Activated naive CD8-positive, alpha-beta T cell treated with anti-CD3 and anti-CD28 coated beads, Interleukin-2, amount 10 ng/mL, durations not matched to agents 7 days and 5 days (primary cell): ENCODE data around the gene GIGYF1. TPM values are rescaled to one million over a fixed set of nuclear protein-coding genes. Genes with fewer than 3 reads are reported as not detected.
"Not testable (repeated sequence)": the region's sequence is repeated elsewhere in the genome, so short reads cannot be mapped to it uniquely, and the experiment has no call there.

Experiments used
- ATAC-seq: fragments of 150-1000 bp; cut with Tn5 transposase; one replicate; pipeline ENCODE4 v1.10.0; 2021; ENCODE audit warnings: low read depth, moderate library complexity
- POLR2A ChIA-PET: fragments of 350-600 bp; sonication (Branson Sonifier 250); formaldehyde crosslinking; loops from one replicate; lab custom pipeline; 2021; ENCODE audit warnings: antibody characterized with exemption; lab: Charles Lee
- DNase-seq: peaks from one replicate; pipeline ENCODE4 v3.0.0; 2021
- H3K27ac Mint-ChIP-seq: one replicate; pipeline ENCODE4 v1.8.0; 2022; ENCODE audit warnings: mild to moderate bottlenecking, mixed read lengths
- H3K27me3 Mint-ChIP-seq: one replicate; pipeline ENCODE4 v1.8.0; 2022; ENCODE audit warnings: mild to moderate bottlenecking, moderate library complexity, mixed read lengths
- H3K36me3 Mint-ChIP-seq: one replicate; pipeline ENCODE4 v1.8.0; 2021; ENCODE audit warnings: mild to moderate bottlenecking, mixed read lengths
- H3K4me1 Mint-ChIP-seq: one replicate; pipeline ENCODE4 v1.8.0; 2021; ENCODE audit warnings: mixed read lengths
- H3K4me3 Mint-ChIP-seq: one replicate; pipeline ENCODE4 v1.8.0; 2022; ENCODE audit warnings: mild to moderate bottlenecking, moderate library complexity, mixed read lengths
- H3K9me3 Mint-ChIP-seq: one replicate; pipeline ENCODE4 v1.8.0; 2021; ENCODE audit warnings: mixed read lengths
- total RNA-seq, 2 experiments: library from RNA; stranded (reverse); gene quantifications; one replicate each; pipeline ENCODE4 v1.2.3, GENCODE V29; 2021

Gene GIGYF1
- total RNA-seq, 2 experiments from 2014 or later: 71.5 to 75.2 TPM

DNA sequence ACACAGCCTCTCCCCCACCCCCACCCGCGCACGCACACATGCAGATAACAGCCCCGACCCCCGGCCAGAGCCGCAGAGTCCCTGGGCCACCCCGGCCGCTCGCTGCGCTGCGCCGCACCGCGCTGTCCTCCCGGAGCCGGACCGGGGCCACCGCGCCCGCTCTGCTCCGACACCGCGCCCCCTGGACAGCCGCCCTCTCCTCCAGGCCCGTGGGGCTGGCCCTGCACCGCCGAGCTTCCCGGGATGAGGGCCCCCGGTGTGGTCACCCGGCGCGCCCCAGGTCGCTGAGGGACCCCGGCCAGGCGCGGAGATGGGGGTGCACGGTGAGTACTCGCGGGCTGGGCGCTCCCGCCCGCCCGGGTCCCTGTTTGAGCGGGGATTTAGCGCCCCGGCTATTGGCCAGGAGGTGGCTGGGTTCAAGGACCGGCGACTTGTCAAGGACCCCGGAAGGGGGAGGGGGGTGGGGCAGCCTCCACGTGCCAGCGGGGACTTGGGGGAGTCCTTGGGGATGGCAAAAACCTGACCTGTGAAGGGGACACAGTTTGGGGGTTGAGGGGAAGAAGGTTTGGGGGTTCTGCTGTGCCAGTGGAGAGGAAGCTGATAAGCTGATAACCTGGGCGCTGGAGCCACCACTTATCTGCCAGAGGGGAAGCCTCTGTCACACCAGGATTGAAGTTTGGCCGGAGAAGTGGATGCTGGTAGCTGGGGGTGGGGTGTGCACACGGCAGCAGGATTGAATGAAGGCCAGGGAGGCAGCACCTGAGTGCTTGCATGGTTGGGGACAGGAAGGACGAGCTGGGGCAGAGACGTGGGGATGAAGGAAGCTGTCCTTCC lies 26.8 kb upstream of the GIGYF1 start:
- Mint-ChIP-seq H3K27me3 (peaks cover 57% of the 10 kb centered on the region), H3K4me1 (peaks cover 8% of the 10 kb centered on the region), H3K9me3 (peaks cover 1% of the 10 kb centered on the region), H3K36me3 (no peaks in the 10 kb centered on the region), H3K4me3 (no peak overlapping the region), H3K27ac (no peak overlapping the region)
- no peak for ATAC-seq
- POLR2A ChIA-PET: interaction anchor here (0.7 to 1.2 kb wide), 2 partner anchors 11 to 154 kb away, joined by 3 read pairs; partner anchors contain the start of gene SRRT
- DNase-seq: no peak

DNA sequence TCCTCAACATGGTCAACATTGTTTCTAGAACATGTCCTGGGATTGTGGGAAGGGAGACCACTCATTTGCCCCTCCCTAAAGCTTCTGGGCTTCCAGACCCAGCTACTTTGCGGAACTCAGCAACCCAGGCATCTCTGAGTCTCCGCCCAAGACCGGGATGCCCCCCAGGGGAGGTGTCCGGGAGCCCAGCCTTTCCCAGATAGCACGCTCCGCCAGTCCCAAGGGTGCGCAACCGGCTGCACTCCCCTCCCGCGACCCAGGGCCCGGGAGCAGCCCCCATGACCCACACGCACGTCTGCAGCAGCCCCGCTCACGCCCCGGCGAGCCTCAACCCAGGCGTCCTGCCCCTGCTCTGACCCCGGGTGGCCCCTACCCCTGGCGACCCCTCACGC lies 26.2 kb upstream of the GIGYF1 start, which contains the start of gene EPO:
EPO (plus strand) TSS at position 190 of the 392 bp plus-strand sequence. CDS start 513 bp downstream, outside the sequence.
- H3K4me3 Mint-ChIP-seq: no peak within 1 kb of the TSS
- H3K9me3 Mint-ChIP-seq: peaks cover 1% of the 10 kb centered on the region
- POLR2A ChIA-PET: no interaction called here
- H3K4me1 Mint-ChIP-seq: peaks cover 8% of the 10 kb centered on the region
- ATAC-seq (no peak), DNase-seq (no peak)
- H3K36me3 Mint-ChIP-seq: no peaks in the 10 kb centered on the region
- peaks cover 53% of the 10 kb centered on the region for H3K27me3 Mint-ChIP-seq
- H3K27ac Mint-ChIP-seq: no peak within 1 kb of the TSS

DNA sequence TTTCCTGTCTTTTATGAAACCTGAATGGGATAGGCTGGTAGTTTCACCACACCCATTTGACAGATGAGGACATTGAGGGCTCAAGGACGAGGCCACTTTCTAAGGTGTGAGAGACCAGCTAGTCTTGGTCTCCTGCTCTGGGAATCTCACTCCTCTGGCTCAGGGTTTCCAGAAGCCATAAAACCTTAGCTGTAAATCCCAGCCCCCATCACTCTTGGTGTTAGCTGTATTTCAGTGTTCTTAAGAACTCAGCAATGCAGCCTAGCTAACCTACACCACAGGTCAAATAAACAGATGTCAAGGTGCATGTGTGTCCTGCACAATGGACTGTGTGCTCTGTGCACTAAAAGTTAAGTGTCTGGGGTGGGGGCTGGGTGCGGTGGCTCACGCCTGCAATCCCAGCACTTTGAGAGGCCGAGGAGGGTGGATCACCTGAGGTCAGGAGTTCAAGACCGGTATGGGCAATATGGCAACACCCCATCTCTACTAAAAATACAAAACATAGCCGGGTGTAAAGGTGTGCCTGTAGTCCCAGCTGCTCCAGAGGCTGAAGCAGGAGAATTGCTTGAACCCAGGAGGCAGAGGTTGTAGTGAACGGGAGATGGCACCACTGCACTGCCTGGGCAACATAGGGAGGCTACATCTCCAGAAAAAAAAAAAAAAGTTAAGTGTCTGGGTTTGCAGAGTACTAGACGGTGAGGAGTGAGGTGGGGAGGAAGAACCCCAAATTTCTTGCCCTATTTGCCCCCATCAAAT lies 25.7 kb upstream of the GIGYF1 start:
- H3K9me3 Mint-ChIP-seq: peaks cover 1% of the 10 kb centered on the region
- H3K4me3 Mint-ChIP-seq: no peak overlapping the region
- H3K27me3 Mint-ChIP-seq: peaks cover 50% of the 10 kb centered on the region
- H3K4me1 Mint-ChIP-seq: peaks cover 4% of the 10 kb centered on the region
- H3K27ac Mint-ChIP-seq: no peak overlapping the region
- ATAC-seq (no peak), DNase-seq (no peak)
- no peaks in the 10 kb centered on the region for H3K36me3 Mint-ChIP-seq
- POLR2A ChIA-PET: no interaction called here

DNA sequence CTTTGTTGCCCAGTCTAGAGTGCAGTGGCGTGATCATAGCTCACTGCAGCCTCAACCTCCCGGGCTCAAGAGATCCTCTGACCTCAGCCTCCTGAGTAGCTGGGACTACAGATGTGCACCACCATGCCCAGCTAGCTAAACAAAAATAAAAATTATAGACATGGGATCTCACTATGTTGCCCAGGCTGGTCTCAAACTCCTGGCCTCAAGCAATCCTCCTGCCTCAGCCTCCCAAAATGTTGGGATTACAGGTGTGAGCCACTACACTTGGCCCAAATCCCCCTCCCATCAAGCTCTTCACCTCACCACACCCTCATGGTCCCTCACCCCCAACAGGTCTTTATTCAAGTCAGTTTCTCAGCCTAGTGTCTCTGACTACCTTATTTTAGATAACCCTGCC lies 23.0 kb upstream of the GIGYF1 start:
- H3K4me1 Mint-ChIP-seq, ATAC-seq, H3K4me3 Mint-ChIP-seq, DNase-seq, H3K9me3 Mint-ChIP-seq, H3K36me3 Mint-ChIP-seq, H3K27ac Mint-ChIP-seq, POLR2A ChIA-PET: not testable (repeated sequence)
- H3K27me3 Mint-ChIP-seq: peaks cover 35% of the 10 kb centered on the region

DNA sequence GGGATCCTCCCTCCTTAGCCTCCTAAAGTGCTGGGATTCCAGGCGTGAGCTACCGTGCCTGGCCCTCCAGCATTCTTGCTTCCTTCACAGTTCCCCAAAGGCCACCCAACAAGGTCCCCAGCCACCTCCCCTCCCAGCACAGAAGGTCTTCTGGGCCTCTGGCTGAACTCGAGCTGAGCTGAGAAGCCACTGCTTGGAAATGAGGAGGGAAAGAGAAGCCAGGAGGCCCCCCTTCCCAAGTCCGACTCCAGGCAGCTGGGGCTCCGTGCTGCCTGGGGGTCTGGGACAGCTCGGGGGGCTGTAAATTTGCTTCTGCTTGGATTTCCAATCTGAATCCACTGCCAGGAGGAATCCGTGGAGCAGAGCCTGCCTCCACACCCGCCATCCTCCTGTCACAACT lies 20.7 kb upstream of the GIGYF1 start:
- no peak for ATAC-seq
- DNase-seq: no peak
- H3K27me3 Mint-ChIP-seq: peaks cover 17% of the 10 kb centered on the region
- POLR2A ChIA-PET: no interaction called here
- H3K36me3 Mint-ChIP-seq: no peaks in the 10 kb centered on the region
- H3K4me3 Mint-ChIP-seq: no peak overlapping the region
- peaks cover 1% of the 10 kb centered on the region for H3K9me3 Mint-ChIP-seq
- peaks cover 3% of the 10 kb centered on the region for H3K4me1 Mint-ChIP-seq
- H3K27ac Mint-ChIP-seq: no peak overlapping the region

DNA sequence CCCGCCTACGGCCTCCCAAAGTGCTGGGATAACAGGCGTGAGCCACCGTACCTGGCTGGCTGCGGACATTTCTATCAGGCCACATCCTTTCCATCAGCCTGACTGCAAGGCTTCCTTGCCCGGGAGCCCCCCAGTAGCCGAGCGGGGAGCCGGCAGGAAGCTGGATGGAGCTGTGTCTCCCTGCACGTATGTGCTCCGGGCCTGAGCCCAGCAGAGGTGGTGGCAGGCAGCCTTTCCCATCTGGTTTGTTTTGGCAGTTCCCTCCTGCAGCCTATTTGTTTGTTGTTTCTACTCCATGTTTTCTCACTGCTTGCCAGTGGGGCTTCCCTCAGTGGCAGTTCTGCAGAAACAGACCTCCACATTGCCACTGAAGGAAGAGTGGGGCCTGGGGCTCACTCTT lies 17.3 kb upstream of the GIGYF1 start:
- no peaks in the 10 kb centered on the region for H3K27me3 Mint-ChIP-seq
- H3K27ac Mint-ChIP-seq: no peak overlapping the region
- ATAC-seq (no peak), DNase-seq (no peak)
- POLR2A ChIA-PET: no interaction called here
- H3K36me3 Mint-ChIP-seq: no peaks in the 10 kb centered on the region
- peaks cover 8% of the 10 kb centered on the region for H3K4me1 Mint-ChIP-seq
- H3K4me3 Mint-ChIP-seq: no peak overlapping the region
- H3K9me3 Mint-ChIP-seq: no peaks in the 10 kb centered on the region

DNA sequence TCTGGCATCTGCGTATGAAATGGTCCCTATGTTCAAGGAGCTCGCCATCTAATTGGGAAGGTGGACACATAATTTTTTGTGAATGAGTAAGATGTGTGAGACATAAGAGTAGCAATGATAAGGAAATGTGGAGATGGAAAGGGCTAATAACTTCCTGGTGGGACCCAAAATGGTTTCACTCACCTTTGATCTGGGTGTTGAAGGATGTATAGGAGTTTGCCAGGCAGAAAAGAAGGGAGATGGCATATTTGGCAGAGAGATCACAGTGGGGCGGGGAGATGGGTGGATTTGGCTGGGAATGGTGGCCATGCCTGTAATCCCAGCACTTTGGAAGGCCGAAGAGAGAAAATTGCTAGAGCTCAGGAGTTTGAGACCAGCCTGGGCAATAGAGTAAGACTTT lies 16.4 kb upstream of the GIGYF1 start:
- H3K9me3 Mint-ChIP-seq: no peaks in the 10 kb centered on the region
- H3K27ac Mint-ChIP-seq: no peak overlapping the region
- H3K27me3 Mint-ChIP-seq: no peaks in the 10 kb centered on the region
- H3K4me3 Mint-ChIP-seq: no peak overlapping the region
- POLR2A ChIA-PET: interaction anchor here (1.0 kb wide), 1 partner anchor 11 kb away, joined by 3 read pairs; no protein-coding TSS in a partner anchor
- no peaks in the 10 kb centered on the region for H3K36me3 Mint-ChIP-seq
- no peak for ATAC-seq
- DNase-seq: no peak
- H3K4me1 Mint-ChIP-seq: peaks cover 8% of the 10 kb centered on the region

DNA sequence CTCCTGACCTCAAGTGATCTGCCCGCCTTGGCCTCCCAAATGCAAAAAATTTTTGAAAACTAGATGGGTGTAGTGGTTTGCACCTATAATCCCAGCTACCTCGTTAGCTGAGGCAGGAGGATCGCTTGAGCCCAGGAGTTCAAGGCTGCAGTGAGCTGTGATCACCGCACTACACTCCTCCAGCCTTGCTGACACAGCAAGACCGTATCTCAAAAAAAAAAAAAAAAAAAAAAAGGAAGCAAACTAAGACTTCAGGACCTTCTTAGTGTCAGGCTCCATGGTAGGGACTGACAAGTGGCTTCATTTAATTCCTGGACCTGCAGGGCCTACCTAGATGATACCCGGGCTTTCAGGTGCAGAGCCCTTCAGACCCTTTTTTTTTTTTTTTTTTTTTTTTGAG lies 14.3 kb upstream of the GIGYF1 start:
- POLR2A ChIA-PET: no interaction called here
- ATAC-seq (no peak), DNase-seq (no peak)
- H3K4me3 Mint-ChIP-seq: no peak overlapping the region
- H3K36me3 Mint-ChIP-seq: no peaks in the 10 kb centered on the region
- no peaks in the 10 kb centered on the region for H3K9me3 Mint-ChIP-seq
- H3K27ac Mint-ChIP-seq: no peak overlapping the region
- H3K27me3 Mint-ChIP-seq: no peaks in the 10 kb centered on the region
- H3K4me1 Mint-ChIP-seq: peaks cover 8% of the 10 kb centered on the region

DNA sequence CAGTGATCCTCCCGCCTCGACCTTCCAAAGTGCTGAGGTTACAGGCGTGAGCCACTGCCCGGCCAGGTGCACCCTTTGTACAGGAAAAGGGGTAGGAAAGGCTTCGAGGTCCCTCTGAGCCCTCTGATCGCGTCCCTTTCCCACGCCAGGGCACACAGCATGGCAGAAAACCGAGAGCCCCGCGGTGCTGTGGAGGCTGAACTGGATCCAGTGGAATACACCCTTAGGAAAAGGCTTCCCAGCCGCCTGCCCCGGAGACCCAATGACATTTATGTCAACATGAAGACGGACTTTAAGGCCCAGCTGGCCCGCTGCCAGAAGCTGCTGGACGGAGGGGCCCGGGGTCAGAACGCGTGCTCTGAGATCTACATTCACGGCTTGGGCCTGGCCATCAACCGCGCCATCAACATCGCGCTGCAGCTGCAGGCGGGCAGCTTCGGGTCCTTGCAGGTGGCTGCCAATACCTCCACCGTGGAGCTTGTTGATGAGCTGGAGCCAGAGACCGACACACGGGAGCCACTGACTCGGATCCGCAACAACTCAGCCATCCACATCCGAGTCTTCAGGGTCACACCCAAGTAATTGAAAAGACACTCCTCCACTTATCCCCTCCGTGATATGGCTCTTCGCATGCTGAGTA lies 12.7 kb upstream of the GIGYF1 start:
- POLR2A ChIA-PET: interaction anchor here (1.3 to 2.4 kb wide), 4 partner anchors 102 to 167 kb away, joined by 3 to 34 read pairs (median 16); partner anchors contain the start of genes FBXO24, LRCH4 and SLC12A9
- ATAC-seq: no peak
- peak overlapping the region; percentile 99 for H3K4me3 Mint-ChIP-seq
- H3K27ac Mint-ChIP-seq: peak overlapping the region; percentile 98
- H3K27me3 Mint-ChIP-seq: no peaks in the 10 kb centered on the region
- peaks cover 8% of the 10 kb centered on the region for H3K4me1 Mint-ChIP-seq
- no peaks in the 10 kb centered on the region for H3K36me3 Mint-ChIP-seq
- H3K9me3 Mint-ChIP-seq: no peaks in the 10 kb centered on the region
- DNase-seq: no peak

DNA sequence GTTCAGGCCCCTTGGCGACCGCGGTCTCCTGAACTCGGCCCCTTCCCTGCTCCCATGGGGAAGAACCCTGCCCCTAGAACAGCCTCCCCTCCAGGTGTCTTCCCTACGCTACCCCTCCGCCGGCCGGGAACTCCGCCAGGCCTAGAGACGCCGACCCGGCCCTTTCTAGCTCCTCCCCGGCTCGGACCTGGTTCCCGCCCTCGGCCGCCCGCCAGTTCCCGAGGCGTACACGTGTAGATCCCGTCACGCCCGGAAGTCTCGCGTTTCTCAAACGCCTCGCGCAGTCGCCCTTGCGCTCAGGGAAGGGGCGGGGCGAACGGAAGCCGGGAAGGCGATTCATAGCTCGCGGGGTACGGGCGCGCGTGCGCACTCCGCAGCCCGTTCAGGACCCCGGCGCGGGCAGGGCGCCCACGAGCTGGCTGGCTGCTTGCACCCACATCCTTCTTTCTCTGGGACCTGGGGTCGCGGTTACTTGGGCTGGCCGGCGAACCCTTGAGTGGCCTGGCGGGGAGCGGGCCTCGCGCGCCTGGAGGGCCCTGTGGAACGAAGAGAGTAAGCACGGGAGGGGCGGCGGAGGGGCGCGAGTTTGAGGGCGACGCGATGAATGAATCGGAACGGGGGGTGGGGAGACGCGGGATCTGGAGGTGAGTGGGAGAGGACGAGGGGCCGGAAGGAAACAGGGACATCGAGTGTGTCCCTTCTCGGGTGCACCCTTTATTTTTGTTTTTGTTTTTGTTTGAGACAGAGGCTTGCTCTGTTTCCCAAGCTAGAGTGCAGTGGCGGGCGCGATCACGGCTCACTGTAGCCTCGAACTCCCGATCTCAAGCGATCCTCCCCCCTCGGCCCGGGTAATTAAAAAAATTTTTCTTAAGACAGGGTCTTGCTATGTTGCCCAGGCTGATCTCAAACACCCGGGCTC lies 12.0 kb upstream of the GIGYF1 start, which contains the start of gene POP7:
POP7 (plus strand) TSS at position 369 of the 919 bp plus-strand sequence. CDS start 710 bp downstream, outside the sequence.
- Mint-ChIP-seq H3K27me3 (peaks cover 2% of the 10 kb centered on the region), H3K4me3 (peak within 1 kb of the TSS; percentile 99), H3K9me3 (no peaks in the 10 kb centered on the region), H3K4me1 (peaks cover 10% of the 10 kb centered on the region), H3K36me3 (no peaks in the 10 kb centered on the region), H3K27ac (peak within 1 kb of the TSS; percentile 98)
- ATAC-seq: peak; percentile 94
- POLR2A ChIA-PET: interaction anchor here (0.6 to 2.4 kb wide), 25 partner anchors 11 to 276 kb away, joined by 3 to 34 read pairs (median 6); partner anchors contain the start of genes FBXO24, GIGYF1, GNB2 and LRCH4
- DNase-seq: peak; percentile 99

DNA sequence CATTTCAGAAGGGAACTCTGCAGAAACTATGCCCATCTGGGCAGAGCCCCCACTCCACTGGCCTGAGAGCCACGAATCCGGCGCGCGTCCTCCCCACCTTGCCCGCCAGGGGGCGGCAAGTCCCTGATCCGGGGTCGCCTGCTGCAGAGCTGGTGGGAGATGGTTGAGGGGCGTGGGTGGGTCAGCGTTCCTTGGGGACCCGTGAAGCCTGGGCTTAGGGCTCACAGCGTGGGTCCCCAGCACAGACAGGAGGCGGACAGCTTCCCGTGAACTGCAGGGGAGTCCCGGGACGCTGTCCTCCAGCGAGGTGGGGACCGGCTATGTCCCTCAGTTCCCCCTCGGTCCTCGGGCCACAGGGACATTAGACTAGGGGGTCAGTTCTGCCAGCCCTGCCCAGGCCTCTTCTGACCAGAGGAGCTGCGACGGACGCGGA lies 11.3 kb upstream of the GIGYF1 start:
- no peaks in the 10 kb centered on the region for H3K9me3 Mint-ChIP-seq
- ATAC-seq (peak; percentile 55), DNase-seq (peak; percentile 90)
- H3K27ac Mint-ChIP-seq: peak overlapping the region; percentile 98
- peaks cover 3% of the 10 kb centered on the region for H3K27me3 Mint-ChIP-seq
- H3K36me3 Mint-ChIP-seq: no peaks in the 10 kb centered on the region
- peaks cover 10% of the 10 kb centered on the region for H3K4me1 Mint-ChIP-seq
- POLR2A ChIA-PET: interaction anchor here (0.6 to 2.4 kb wide), 24 partner anchors 10 to 326 kb away, joined by 3 to 34 read pairs (median 6); partner anchors contain the start of genes FBXO24, GIGYF1, GNB2 and LRCH4
- peak overlapping the region; percentile 99 for H3K4me3 Mint-ChIP-seq

DNA sequence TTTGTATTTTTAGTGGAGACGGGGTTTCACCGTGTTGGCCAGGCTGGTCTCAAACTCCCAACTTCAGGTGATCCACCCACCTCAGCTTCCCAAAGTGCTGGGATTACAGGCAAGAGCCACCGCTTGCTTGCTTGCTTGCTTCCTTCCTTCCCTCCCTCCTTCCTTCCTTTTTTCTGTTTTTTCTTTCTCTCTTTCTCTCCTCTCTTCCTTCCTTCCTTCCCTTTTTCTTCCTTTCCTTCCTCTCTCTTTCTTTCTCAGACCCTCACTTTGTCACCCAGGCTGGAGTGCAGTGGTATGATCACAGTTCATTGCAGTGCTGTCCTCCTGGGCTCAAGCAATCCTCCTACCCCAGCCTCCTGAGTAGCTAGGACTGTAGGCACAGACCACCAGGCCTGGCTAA lies 7.0 kb upstream of the GIGYF1 start:
- H3K9me3 Mint-ChIP-seq, H3K36me3 Mint-ChIP-seq, H3K27ac Mint-ChIP-seq, H3K4me3 Mint-ChIP-seq, DNase-seq, ATAC-seq, H3K4me1 Mint-ChIP-seq: not testable (repeated sequence)
- peaks cover 23% of the 10 kb centered on the region for H3K27me3 Mint-ChIP-seq
- POLR2A ChIA-PET: interaction anchor here (0.7 kb wide), 1 partner anchor 145 kb away, joined by 6 read pairs; no protein-coding TSS in a partner anchor
